ENCODE measurements around the gene SMARCD2. TPM values are rescaled to one million over a fixed set of nuclear protein-coding genes. Genes with fewer than 3 reads are reported as not detected.

Gene SMARCD2
- total and polyA plus RNA-seq, 2 of the 13 experiments (the other 11 are each of a cell fraction or from before 2014, with no cell fraction given) = 122 to 150 TPM

GRCh38 chr17:63804328-63804727, 38.2 kb downstream of the SMARCD2 start:
- Histone ChIP-seq H3K79me2 (ENCODE audit: insufficient read depth, low read length) (no peaks in the 10 kb centered on the region), H3K9ac (ENCODE audit: insufficient read depth, low read depth, low read length) (no peak overlapping the region), H3K4me2 (ENCODE audit: low read depth, low read length) (no peak overlapping the region), H3K9me3 (ENCODE audit: low read length) (no peaks in the 10 kb centered on the region), H3K27me3 (ENCODE audit: control insufficient read depth in 1 of 2, insufficient read depth in 2 of 2, low read length in 2 of 2) (no peaks in the 10 kb centered on the region), H2AFZ (ENCODE audit: low read length) (no peak overlapping the region), H3K4me3 (replicated peaks in 1 of 3; ENCODE audit: insufficient read depth in 1 of 3, low read depth in 2 of 3, low read length in 3 of 3) (no peak overlapping the region), H3K4me1 (ENCODE audit: insufficient read depth, low read length) (no peaks in the 10 kb centered on the region), H3K27ac (ENCODE audit: extremely low read length, insufficient read depth, low read length) (no peak overlapping the region), H4K20me1 (ENCODE audit: insufficient read depth, low read length) (no peaks in the 10 kb centered on the region), H3K36me3 (replicated peaks in 1 of 2; ENCODE audit: control insufficient read depth in 1 of 2, insufficient read depth in 2 of 2, low read length in 2 of 2) (peaks cover 42 to 95% of the 10 kb centered on the region in 2 experiments)
- no peak for ATAC-seq
- in situ Hi-C loops (cut with HindIII; ENCODE audit: extremely low pct_ligation_motif_present, low pct_unique_long_range_greater_than_20kb) (no loop called here), intact Hi-C loops (cut with micrococcal nuclease; ENCODE audit: unreplicated experiment) (no loop called here)
- ChIA-PET POLR2A (interaction anchor here (2.1 kb wide), 1 partner anchor 31 kb away, joined by 9 read pairs; the partner anchor contains the start of genes CCDC47 and DDX42), CTCF (ENCODE audit: low intra/inter-chr PET ratio, low total read pairs) (no interaction called here)
- no peak for DNase-seq (ENCODE audit: low spot score)
- FAIRE-seq = no peak
- WGBS (ENCODE audit: low lambda C conversion rate) = 97% methylated on average over 1 of the region's 1 CpG
- no TSS peak for BruUV-seq (replicated peaks)
- no peak for TF ChIP-seq ATF6 (CRISPR knock-in tag; conservative IDR thresholded peaks at IDR 0.05)
- TF ChIP-seq NBN (conservative IDR thresholded peaks at IDR 0.05) = no peak
- TF ChIP-seq ZNF12 (CRISPR knock-in tag; IDR thresholded peaks at IDR 0.05) = no peak
- no peak for TF ChIP-seq MBD4 (IDR thresholded peaks at IDR 0.05; ENCODE audit: borderline replicate concordance, low read length)
- TF ChIP-seq HIC2 (CRISPR knock-in tag; IDR thresholded peaks at IDR 0.05; ENCODE audit: low read depth) = no peak
- no peak for TF ChIP-seq DNMT1 (CRISPR knock-in tag; IDR thresholded peaks at IDR 0.05)
- no peak for TF ChIP-seq ZNF18 (CRISPR knock-in tag; IDR thresholded peaks at IDR 0.05; ENCODE audit: insufficient replicate concordance)
- TF ChIP-seq ZNF30 (CRISPR knock-in tag; IDR thresholded peaks at IDR 0.05) = no peak
- TF ChIP-seq SNRNP70 (IDR thresholded peaks at IDR 0.05; ENCODE audit: low read depth, low read length) = no peak
- TF ChIP-seq ZBTB40 (IDR thresholded peaks at IDR 0.05) = no peak
- TF ChIP-seq ZBTB40 (CRISPR knock-in tag; IDR thresholded peaks at IDR 0.05) = no peak
